Fibroblast of skin of abdomen (primary cell): Measurements from ENCODE around the gene CHST11.
A peak's percentile ranks its signal among the peaks of the same experiment; 100 is the strongest.

Experiments used
- DNase-seq: peaks from one replicate; pipeline ENCODE4 v3.0.0-alpha.2; 2013

The CHST11 gene

GRCh38 chr12:104482748-104483147 lies 26.0 kb downstream of the CHST11 start:
- DNase-seq = no peak

- no peak for DNase-seq
Observed at GRCh38 chr12:104484079-104484478, 27.3 kb downstream of the CHST11 start.

GRCh38 chr12:104485651-104486362 lies 29.1 kb downstream of the CHST11 start:
- DNase-seq = no peak

- DNase-seq = no peak
Observed at GRCh38 chr12:104486363-104486750, 29.6 kb downstream of the CHST11 start.

- no peak for DNase-seq
Observed at GRCh38 chr12:104486943-104487819, 30.4 kb downstream of the CHST11 start.

GRCh38 chr12:104488374-104488773 lies 31.6 kb downstream of the CHST11 start:
- DNase-seq = no peak

GRCh38 chr12:104490186-104490585 lies 33.4 kb downstream of the CHST11 start:
- DNase-seq = no peak

- DNase-seq = no peak
Observed at GRCh38 chr12:104490850-104491249, 34.1 kb downstream of the CHST11 start.

GRCh38 chr12:104493496-104493895 lies 36.7 kb downstream of the CHST11 start:
- DNase-seq = no peak

GRCh38 chr12:104494137-104494792 lies 37.5 kb downstream of the CHST11 start:
- DNase-seq = peak; percentile 9

GRCh38 chr12:104494793-104495158 lies 38.0 kb downstream of the CHST11 start:
- no peak for DNase-seq

GRCh38 chr12:104495786-104496185 lies 39.0 kb downstream of the CHST11 start:
- peak; percentile 15 for DNase-seq

GRCh38 chr12:104496336-104496735 lies 39.6 kb downstream of the CHST11 start:
- DNase-seq = no peak

GRCh38 chr12:104498211-104498801 lies 41.6 kb downstream of the CHST11 start:
- DNase-seq = peak; percentile 85

- no peak for DNase-seq
Observed at GRCh38 chr12:104499668-104500332, 43.1 kb downstream of the CHST11 start.

- DNase-seq = no peak
Observed at GRCh38 chr12:104501115-104501514, 44.4 kb downstream of the CHST11 start.

GRCh38 chr12:104501660-104502059 lies 44.9 kb downstream of the CHST11 start:
- no peak for DNase-seq

- DNase-seq = peak; percentile 33
Observed at GRCh38 chr12:104502217-104502616, 45.5 kb downstream of the CHST11 start.

- DNase-seq = no peak
Observed at GRCh38 chr12:104502638-104503037, 45.9 kb downstream of the CHST11 start.

GRCh38 chr12:104503191-104503590 lies 46.4 kb downstream of the CHST11 start:
- no peak for DNase-seq

GRCh38 chr12:104504146-104504545 lies 47.4 kb downstream of the CHST11 start:
- DNase-seq = no peak

- DNase-seq = no peak
Observed at GRCh38 chr12:104505095-104505818, 48.5 kb downstream of the CHST11 start.
